HepG2 (cell line): ENCODE results near the gene RBM18. TPM values are rescaled to one million over a fixed set of nuclear protein-coding genes. Genes with fewer than 3 reads are reported as not detected.

Experiments
- ATAC-seq: fragments of 200-7000 bp; cut with Tn5 transposase; 3 replicates; pipeline ENCODE4 v1.9.1; 2020; ENCODE audit warnings: mild to moderate bottlenecking, moderate library complexity
- BruUV-seq: library from RNA; stranded (reverse); fragments of 400-500 nt; replicated peaks from 2 replicates; lab custom pipeline; 2021; lab: Mats Ljungman, UMichigan
- CTCF ChIA-PET: fragments of 300-600 bp; formaldehyde crosslinking; extraction: SDS; loops from one replicate; lab custom pipeline; 2021; ENCODE audit warnings: low total read pairs, inconsistent platforms, low intra/inter-chr PET ratio; lab: Yijun Ruan, JAX
- POLR2A ChIA-PET: fragments of 350-600 bp; sonication (Branson Sonifier 250); formaldehyde crosslinking; loops from one replicate; lab custom pipeline; 2020; ENCODE audit warnings: antibody characterized with exemption, inconsistent platforms; lab: Yijun Ruan, JAX
- DNase-seq: peaks from one replicate; pipeline ENCODE4 v3.0.0-alpha.2; 2015; ENCODE audit warnings: low spot score
- FAIRE-seq: peaks from 3 replicates; lab custom pipeline; 2011; peaks lifted over from hg19 to GRCh38; lab: Jason Lieb, UNC
- H2AFZ ChIP-seq: one replicate; pipeline ENCODE4 v1.6.1; 2011; ENCODE audit warnings: low read length, inconsistent platforms
- H3K27ac ChIP-seq: fragments of 300-600 bp; 3 replicates; pipeline ENCODE4 v1.8.0; 2011; ENCODE audit warnings: mixed run types, mild to moderate bottlenecking, mixed read lengths, low read length, inconsistent platforms; ENCODE audit not compliant: insufficient read depth; ENCODE audit errors: extremely low read length
- H3K27me3 ChIP-seq, 2 experiments: fragments of 200-600 bp in 1 of 2; 2 replicates in 1 of 2; 3 replicates in 1 of 2; pipeline versions ENCODE4 v1.6.0 to v1.8.0; 2011; ENCODE audit warnings: low read length in 2 of 2, mild to moderate bottlenecking in 2 of 2, moderate library complexity in 2 of 2, inconsistent platforms in 1 of 2; ENCODE audit not compliant: insufficient read depth in 2 of 2, control insufficient read depth in 1 of 2
- H3K36me3 ChIP-seq, 2 experiments: fragments of 200-600 bp in 1 of 2; replicated peaks in 1 of 2; 2 replicates in 1 of 2; 3 replicates in 1 of 2; pipeline versions ENCODE4 v1.5.1 to v1.8.0; 2011; ENCODE audit warnings: low read length in 2 of 2, inconsistent platforms in 1 of 2; ENCODE audit not compliant: insufficient read depth in 2 of 2, control insufficient read depth in 1 of 2
- H3K4me1 ChIP-seq: 2 replicates; pipeline ENCODE4 v1.5.1; 2012; ENCODE audit warnings: low read length, inconsistent platforms; ENCODE audit not compliant: insufficient read depth
- H3K4me2 ChIP-seq: 2 replicates; pipeline ENCODE4 v1.6.0; 2011; ENCODE audit warnings: low read depth, low read length, inconsistent platforms
- H3K4me3 ChIP-seq, 3 experiments: fragments of 200-600 bp in 1 of 3; sonication (generic), shearing (Covaris generic) in 1 of 3; replicated peaks in 1 of 3; 2 replicates each; pipeline ENCODE4 v1.5.1; 2011 to 2016; ENCODE audit warnings: low read length in 3 of 3, inconsistent platforms in 2 of 3, low read depth in 2 of 3, mild to moderate bottlenecking in 2 of 3, control low read depth in 1 of 3, mixed read lengths in 1 of 3; ENCODE audit not compliant: insufficient read depth in 1 of 3
- H3K79me2 ChIP-seq: one replicate; pipeline ENCODE4 v1.6.1; 2011; ENCODE audit warnings: low read length, inconsistent platforms; ENCODE audit not compliant: insufficient read depth
- H3K9ac ChIP-seq: 2 replicates; pipeline ENCODE4 v1.6.0; 2011; ENCODE audit warnings: mild to moderate bottlenecking, low read depth, low read length, inconsistent platforms; ENCODE audit not compliant: insufficient read depth
- H3K9me3 ChIP-seq: 2 replicates; pipeline ENCODE4 v1.5.1; 2012; ENCODE audit warnings: mild to moderate bottlenecking, low read length
- H4K20me1 ChIP-seq: 2 replicates; pipeline ENCODE4 v1.6.0; 2011; ENCODE audit warnings: inconsistent platforms, mild to moderate bottlenecking, low read length, moderate library complexity; ENCODE audit not compliant: insufficient read depth
- ARID4A ChIP-seq: sonication (generic); formaldehyde crosslinking; IDR thresholded peaks from 2 replicates; pipeline ENCODE4 v1.5.0; 2020; ENCODE audit warnings: mild to moderate bottlenecking, missing genetic modification reagents, borderline replicate concordance
- CHD4 ChIP-seq: fragments of 200-600 bp; sonication (generic); IDR thresholded peaks from 2 replicates; pipeline ENCODE4 v1.7.0; 2017; ENCODE audit warnings: mild to moderate bottlenecking, low read length, borderline replicate concordance
- THRA ChIP-seq: sonication (generic); formaldehyde crosslinking; IDR thresholded peaks from 2 replicates; pipeline ENCODE4 v1.4.0; 2020; ENCODE audit warnings: missing genetic modification reagents, borderline replicate concordance
- ZFP1 ChIP-seq: IDR thresholded peaks from 2 replicates; pipeline ENCODE4 v1.6.1; 2016
- ZNF460 ChIP-seq: sonication (generic); formaldehyde crosslinking; IDR thresholded peaks from 2 replicates; pipeline ENCODE4 v1.5.1; 2020; ENCODE audit warnings: missing genetic modification reagents, mild to moderate bottlenecking, borderline replicate concordance
- ZNF629 ChIP-seq: sonication (generic); formaldehyde crosslinking; conservative IDR thresholded peaks from 2 replicates; pipeline ENCODE4 v1.5.0; 2020; ENCODE audit warnings: missing genetic modification reagents
- WGBS: methylation state at CpG from one replicate; pipeline ENCODE4 v1.1.6; 2017; ENCODE audit warnings: low lambda C conversion rate; 5-methylcytosine and 5-hydroxymethylcytosine counted together
- in situ Hi-C: cut with HindIII; loops from 2 replicates; pipeline ENCODE4 v1.10.0; 2017; ENCODE audit warnings: low pct_unique_long_range_greater_than_20kb; ENCODE audit not compliant: extremely low pct_ligation_motif_present
- intact Hi-C: fragments of 100-400 bp; cut with micrococcal nuclease; formaldehyde crosslinking; loops from one replicate; pipeline ENCODE4 v1.10.0; 2022; ENCODE audit not compliant: unreplicated experiment
- polyA plus RNA-seq, 8 experiments: library from polyadenylated mRNA; depleted of rRNA in 3 of 8; stranded (reverse) in 7 of 8; unstranded in 1 of 8; fragments of >200 nt; fragmentation: Illumina TruSeq in 4 of 8; extraction: Trizol in 4 of 8; gene quantifications; 2 replicates each; pipeline versions ENCODE4 v1.2.1 to v1.2.3, GENCODE V29; 2011 to 2016; ENCODE audit warnings: low read depth in 4 of 8, missing spikeins in 1 of 8, mixed read lengths in 1 of 8; ENCODE audit not compliant: insufficient read depth in 1 of 8
- total RNA-seq, 5 experiments: library from RNA; depleted of rRNA; stranded (reverse); fragments of >200 nt; fragmentation: Illumina TruSeq; extraction: Trizol; gene quantifications; 2 replicates each; pipeline ENCODE4 v1.2.3, GENCODE V29; 2016; ENCODE audit warnings: low read depth in 1 of 5

Gene RBM18
- total and polyA plus RNA-seq, 2 of the 13 experiments (the other 11 are each of a cell fraction or from before 2014, with no cell fraction given) = 12.6 to 16.6 TPM

- Histone ChIP-seq H3K9me3 (no peaks in the 10 kb centered on the region), H3K27me3 (no peaks in the 10 kb centered on the region; a peak in 1 of 5 replicates), H3K4me2 (peak overlapping the region; percentile 40), H3K79me2 (peaks cover 37% of the 10 kb centered on the region), H2AFZ (no peak overlapping the region), H4K20me1 (no peaks in the 10 kb centered on the region), H3K27ac (no peak overlapping the region), H3K4me1 (peaks cover 44% of the 10 kb centered on the region), H3K9ac (no peak overlapping the region), H3K36me3 (peaks cover 4 to 8% of the 10 kb centered on the region in 2 experiments; a peak in 3 of 5 replicates), H3K4me3 (no peak overlapping the region)
- no peak for FAIRE-seq
- no peak for DNase-seq
- WGBS = 83% methylated on average over 1 of the region's 1 CpG
- ChIA-PET POLR2A (no interaction called here), CTCF (no interaction called here)
- BruUV-seq = no TSS peak
- in situ Hi-C loops = no loop called here
- intact Hi-C loops = loop anchor here (5.0 kb wide), 3 partner anchors 75 to 165 kb away; no protein-coding TSS in a partner anchor
- no peak for ATAC-seq
- TF ChIP-seq ZNF629 (CRISPR knock-in tag) (peak; percentile 89), ARID4A (0 out of 2 replicates have a peak, but pooled peaks have one; percentile 1), ZNF460 (no peak), ZFP1 (CRISPR knock-in tag) (no peak), CHD4 (peak; percentile 51; the same call in 1 of the 2 replicates), THRA (no peak)
Measured at GRCh38 chr9:122262073-122262472, 2.6 kb downstream of the RBM18 start.
